DMS 273 (cell line): ENCODE measurements around the gene ADCY4.

Experiments used
- DNase-seq: peaks from one replicate; lab custom pipeline; 2025; ENCODE audit not compliant: unreplicated experiment; lab: John Stamatoyannopoulos, UW

Gene ADCY4

GRCh38 chr14:24299255-24300191, 35.3 kb downstream of the ADCY4 start, which contains the start of the genes DHRS1 and NOP9:
DHRS1 (minus strand) TSS chr14:24299780; CDS start chr14:24299106, 674 bp downstream.
NOP9 (plus strand) TSS chr14:24299850; CDS start chr14:24299955, 105 bp downstream.
- DNase-seq = peak; percentile 96

- peak; percentile 88 for DNase-seq
These were observed 36.0 kb downstream of the ADCY4 start for GRCh38 chr14:24298892-24299254.

- peak; percentile 64 for DNase-seq
These were observed 37.5 kb downstream of the ADCY4 start for GRCh38 chr14:24297190-24297964.

GRCh38 chr14:24296341-24297157, 38.3 kb downstream of the ADCY4 start:
- DNase-seq = peak; percentile 79

- DNase-seq = no peak
These were observed 41.3 kb downstream of the ADCY4 start for GRCh38 chr14:24293525-24293924.

- DNase-seq = no peak
These were observed 42.6 kb downstream of the ADCY4 start for GRCh38 chr14:24292118-24292807.

- DNase-seq = no peak
These were observed 43.3 kb downstream of the ADCY4 start for GRCh38 chr14:24291446-24292117.

GRCh38 chr14:24290746-24291145, 44.1 kb downstream of the ADCY4 start:
- DNase-seq = no peak

GRCh38 chr14:24289649-24290280, 45.1 kb downstream of the ADCY4 start:
- no peak for DNase-seq

GRCh38 chr14:24286996-24287395, 47.9 kb downstream of the ADCY4 start:
- DNase-seq = no peak

- no peak for DNase-seq
These were observed 49.5 kb downstream of the ADCY4 start for GRCh38 chr14:24285351-24285750.

GRCh38 chr14:24284501-24285035, 50.3 kb downstream of the ADCY4 start:
- peak; percentile 49 for DNase-seq

- DNase-seq = no peak
These were observed 50.9 kb downstream of the ADCY4 start for GRCh38 chr14:24283796-24284460.

GRCh38 chr14:24282736-24283135, 52.1 kb downstream of the ADCY4 start:
- DNase-seq = peak; percentile 32

- DNase-seq = no peak
These were observed 53.2 kb downstream of the ADCY4 start for GRCh38 chr14:24281636-24282035.

GRCh38 chr14:24280797-24281460, 53.9 kb downstream of the ADCY4 start:
- no peak for DNase-seq

- peak; percentile 69 for DNase-seq
These were observed 55.3 kb downstream of the ADCY4 start for GRCh38 chr14:24279301-24280186.
